A549 (cell line): ENCODE measurements around the gene PDE7B.

Experiments
- BHLHE40 ChIP-seq: IDR thresholded peaks from 2 replicates; pipeline ENCODE4 v1.6.1; 2012; ENCODE audit warnings: low read depth, low read length, inconsistent platforms
- CEBPB ChIP-seq, 2 experiments: fragments of >200 bp in 1 of 2; sonication (Bioruptor Twin) in 1 of 2; formaldehyde crosslinking in 1 of 2; IDR thresholded peaks; 2 replicates each; pipeline ENCODE4 v1.6.1; 2012 to 2016
- EP300 ChIP-seq, 2 experiments: fragments of >200 bp; sonication (Bioruptor Twin); formaldehyde crosslinking; IDR thresholded peaks; 2 replicates in 1 of 2; 3 replicates in 1 of 2; pipeline ENCODE4 v1.6.1; 2016 to 2017
- JUN ChIP-seq, 2 experiments: fragments of >200 bp; sonication (Bioruptor Twin); formaldehyde crosslinking; IDR thresholded peaks; 2 replicates in 1 of 2; 3 replicates in 1 of 2; pipeline ENCODE4 v1.6.1; 2016 to 2017
- SMC3 ChIP-seq: fragments of >200 bp; sonication (Bioruptor Twin); formaldehyde crosslinking; IDR thresholded peaks from 3 replicates; pipeline ENCODE4 v1.6.1; 2018; ENCODE audit warnings: inconsistent platforms
- TF ChIP-seq, protein P1 (sequence below): fragments of >200 bp; sonication (Bioruptor Twin); formaldehyde crosslinking; IDR thresholded peaks from 3 replicates; pipeline ENCODE4 v1.5.1; 2016
- TF ChIP-seq, protein P2 (sequence below): fragments of 250-450 bp; sonication (Bioruptor Pico); IDR thresholded peaks from 2 replicates; pipeline ENCODE4 v1.5.0; 2021; ENCODE audit warnings: mild to moderate bottlenecking, moderate library complexity, borderline replicate concordance

DNA sequence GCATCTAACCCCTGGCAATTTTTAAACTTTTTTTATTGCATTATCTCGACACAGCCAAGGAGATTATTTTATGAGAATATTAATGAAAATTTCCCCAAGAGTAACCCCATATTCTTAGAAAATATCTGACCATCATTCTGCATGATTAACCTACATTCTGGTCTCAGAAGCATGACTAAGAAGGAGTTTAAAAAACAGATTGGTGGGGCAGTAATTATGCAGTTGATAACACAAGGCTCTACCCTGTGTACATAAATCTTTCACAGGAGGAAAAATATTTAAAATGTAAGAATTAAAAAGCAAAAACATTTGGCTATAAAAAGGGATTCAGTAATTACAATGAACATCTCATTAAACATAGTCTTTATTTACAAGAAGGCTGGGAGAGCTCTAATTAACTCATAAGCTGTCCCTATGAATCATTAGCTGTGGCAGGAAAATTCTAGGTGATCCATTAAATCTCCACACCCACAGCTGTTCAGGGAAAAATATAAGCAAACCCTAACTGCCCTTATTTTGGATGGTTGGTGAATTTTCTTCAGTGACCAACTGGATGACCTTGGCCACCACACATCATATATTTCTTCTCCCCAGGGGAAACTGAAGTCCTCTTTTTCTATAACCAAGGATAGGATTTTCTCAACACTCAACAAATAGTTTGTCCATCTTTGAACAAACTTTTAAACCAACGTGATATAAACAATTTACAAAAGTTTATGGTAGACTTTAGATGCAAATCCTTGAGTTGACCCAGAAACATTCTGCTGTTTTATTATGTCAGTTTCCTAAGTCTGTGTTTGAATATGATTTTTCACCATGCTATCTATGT lies 59.5 kb downstream of the PDE7B start:
- TF ChIP-seq SMC3 = no peak
- TF ChIP-seq, protein P1, sequence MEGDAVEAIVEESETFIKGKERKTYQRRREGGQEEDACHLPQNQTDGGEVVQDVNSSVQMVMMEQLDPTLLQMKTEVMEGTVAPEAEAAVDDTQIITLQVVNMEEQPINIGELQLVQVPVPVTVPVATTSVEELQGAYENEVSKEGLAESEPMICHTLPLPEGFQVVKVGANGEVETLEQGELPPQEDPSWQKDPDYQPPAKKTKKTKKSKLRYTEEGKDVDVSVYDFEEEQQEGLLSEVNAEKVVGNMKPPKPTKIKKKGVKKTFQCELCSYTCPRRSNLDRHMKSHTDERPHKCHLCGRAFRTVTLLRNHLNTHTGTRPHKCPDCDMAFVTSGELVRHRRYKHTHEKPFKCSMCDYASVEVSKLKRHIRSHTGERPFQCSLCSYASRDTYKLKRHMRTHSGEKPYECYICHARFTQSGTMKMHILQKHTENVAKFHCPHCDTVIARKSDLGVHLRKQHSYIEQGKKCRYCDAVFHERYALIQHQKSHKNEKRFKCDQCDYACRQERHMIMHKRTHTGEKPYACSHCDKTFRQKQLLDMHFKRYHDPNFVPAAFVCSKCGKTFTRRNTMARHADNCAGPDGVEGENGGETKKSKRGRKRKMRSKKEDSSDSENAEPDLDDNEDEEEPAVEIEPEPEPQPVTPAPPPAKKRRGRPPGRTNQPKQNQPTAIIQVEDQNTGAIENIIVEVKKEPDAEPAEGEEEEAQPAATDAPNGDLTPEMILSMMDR = no peak
- TF ChIP-seq, protein P2, sequence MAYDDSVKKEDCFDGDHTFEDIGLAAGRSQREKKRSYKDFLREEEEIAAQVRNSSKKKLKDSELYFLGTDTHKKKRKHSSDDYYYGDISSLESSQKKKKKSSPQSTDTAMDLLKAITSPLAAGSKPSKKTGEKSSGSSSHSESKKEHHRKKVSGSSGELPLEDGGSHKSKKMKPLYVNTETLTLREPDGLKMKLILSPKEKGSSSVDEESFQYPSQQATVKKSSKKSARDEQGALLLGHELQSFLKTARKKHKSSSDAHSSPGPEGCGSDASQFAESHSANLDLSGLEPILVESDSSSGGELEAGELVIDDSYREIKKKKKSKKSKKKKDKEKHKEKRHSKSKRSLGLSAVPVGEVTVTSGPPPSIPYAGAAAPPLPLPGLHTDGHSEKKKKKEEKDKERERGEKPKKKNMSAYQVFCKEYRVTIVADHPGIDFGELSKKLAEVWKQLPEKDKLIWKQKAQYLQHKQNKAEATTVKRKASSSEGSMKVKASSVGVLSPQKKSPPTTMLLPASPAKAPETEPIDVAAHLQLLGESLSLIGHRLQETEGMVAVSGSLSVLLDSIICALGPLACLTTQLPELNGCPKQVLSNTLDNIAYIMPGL (CRISPR knock-in tag) = no peak
- no peak for TF ChIP-seq JUN (IDR thresholded peaks at IDR 0.05)
- no peak for TF ChIP-seq BHLHE40
- TF ChIP-seq EP300 (IDR thresholded peaks at IDR 0.05) = no peak
- no peak for TF ChIP-seq CEBPB (IDR thresholded peaks at IDR 0.05)
